Activated CD4-positive, alpha-beta T cell treated with anti-CD3 and anti-CD28 coated beads, Interleukin-2, amount 10 ng/mL, durations not matched to agents 24 days and 14 days (primary cell): ENCODE data around the gene CCL26. TPM values are rescaled to one million over a fixed set of nuclear protein-coding genes. Genes with fewer than 3 reads are reported as not detected.
"Not testable (repeated sequence)": the region's sequence is repeated elsewhere in the genome, so short reads cannot be mapped to it uniquely, and the experiment has no call there.

Source experiments
- DNase-seq: peaks from one replicate; pipeline ENCODE4 v3.0.0; 2022
- H3K27ac Mint-ChIP-seq: one replicate; pipeline ENCODE4 v1.8.0; 2022; ENCODE audit warnings: mild to moderate bottlenecking, mixed read lengths
- H3K27me3 Mint-ChIP-seq: one replicate; pipeline ENCODE4 v1.8.0; 2022; ENCODE audit warnings: mixed read lengths
- H3K36me3 Mint-ChIP-seq: one replicate; pipeline ENCODE4 v1.8.0; 2022; ENCODE audit warnings: low read depth, mild to moderate bottlenecking, mixed read lengths
- H3K4me1 Mint-ChIP-seq: one replicate; pipeline ENCODE4 v1.8.0; 2021; ENCODE audit warnings: mixed read lengths
- H3K4me3 Mint-ChIP-seq: one replicate; pipeline ENCODE4 v1.8.0; 2022; ENCODE audit warnings: mild to moderate bottlenecking, moderate library complexity, mixed read lengths
- H3K9me3 Mint-ChIP-seq: one replicate; pipeline ENCODE4 v1.8.0; 2021; ENCODE audit warnings: mixed read lengths
- intact Hi-C: fragments of 100-400 bp; cut with micrococcal nuclease; formaldehyde crosslinking; loops from one replicate; pipeline ENCODE4 v1.15.1; 2023
- total RNA-seq: library from RNA; stranded (reverse); gene quantifications from 2 replicates; pipeline ENCODE4 v1.2.3, GENCODE V29; 2022

CCL26 gene
- total RNA-seq, 1 donor from 2014 or later: not detected

DNA sequence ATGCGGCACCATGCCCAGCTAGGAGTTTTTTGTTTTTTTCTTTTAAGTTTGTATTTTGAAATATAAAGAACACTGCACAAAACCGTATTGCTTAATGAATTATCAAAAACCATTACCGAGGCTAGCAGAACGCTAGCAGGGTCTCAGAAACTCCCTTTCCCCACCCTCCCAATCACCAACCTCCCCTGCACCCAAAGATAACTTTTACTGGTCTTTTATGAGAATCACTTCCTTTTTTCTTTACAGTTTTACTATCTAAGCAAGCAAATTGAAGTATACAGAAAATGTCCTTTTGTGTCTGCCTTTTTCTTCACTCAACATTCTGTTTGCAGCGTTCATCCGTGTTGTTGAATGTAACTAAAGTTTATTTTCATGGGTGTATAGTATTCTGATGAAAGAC, 46.7 kb downstream of the CCL26 start:
- Mint-ChIP-seq H3K9me3 (no peaks in the 10 kb centered on the region), H3K36me3 (no peaks in the 10 kb centered on the region), H3K27me3 (no peaks in the 10 kb centered on the region), H3K4me3 (no peak overlapping the region), H3K27ac (no peak overlapping the region), H3K4me1 (peaks cover 8% of the 10 kb centered on the region)
- intact Hi-C loops: no loop called here
- DNase-seq: no peak

GRCh38 chr7:75723444-75723843, 48.6 kb downstream of the CCL26 start:
- Mint-ChIP-seq H3K36me3 (no peaks in the 10 kb centered on the region), H3K4me1 (peaks cover 7% of the 10 kb centered on the region), H3K27me3 (no peaks in the 10 kb centered on the region), H3K27ac (no peak overlapping the region), H3K9me3 (no peaks in the 10 kb centered on the region), H3K4me3 (no peak overlapping the region)
- intact Hi-C loops: no loop called here
- DNase-seq: no peak

DNA sequence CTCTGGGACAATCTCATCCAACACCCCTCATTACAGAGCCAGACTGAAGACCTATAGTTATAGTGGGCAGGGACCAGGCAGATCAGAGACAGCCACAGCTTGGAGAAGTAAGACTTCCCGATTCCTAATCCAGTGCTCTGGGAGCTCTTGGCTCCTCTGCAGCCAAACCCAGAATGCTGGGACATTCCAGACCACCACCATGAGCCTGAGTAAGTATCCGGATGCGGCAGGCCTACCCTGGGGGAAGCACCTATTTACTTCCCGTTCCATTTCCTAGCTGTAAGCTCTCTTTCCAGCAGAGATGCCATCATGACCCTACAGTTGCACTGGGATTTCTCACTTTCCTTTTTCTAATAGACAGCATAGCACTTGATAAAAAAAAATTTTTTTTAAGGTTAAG, 49.6 kb downstream of the CCL26 start:
- Mint-ChIP-seq H3K9me3 (no peaks in the 10 kb centered on the region), H3K4me3 (no peak overlapping the region), H3K4me1 (no peaks in the 10 kb centered on the region), H3K36me3 (no peaks in the 10 kb centered on the region), H3K27ac (no peak overlapping the region), H3K27me3 (no peaks in the 10 kb centered on the region)
- DNase-seq: no peak
- intact Hi-C loops: no loop called here

- H3K4me1 Mint-ChIP-seq: not testable (repeated sequence)
Measured at GRCh38 chr7:75721922-75722321, 50.1 kb downstream of the CCL26 start.

DNA sequence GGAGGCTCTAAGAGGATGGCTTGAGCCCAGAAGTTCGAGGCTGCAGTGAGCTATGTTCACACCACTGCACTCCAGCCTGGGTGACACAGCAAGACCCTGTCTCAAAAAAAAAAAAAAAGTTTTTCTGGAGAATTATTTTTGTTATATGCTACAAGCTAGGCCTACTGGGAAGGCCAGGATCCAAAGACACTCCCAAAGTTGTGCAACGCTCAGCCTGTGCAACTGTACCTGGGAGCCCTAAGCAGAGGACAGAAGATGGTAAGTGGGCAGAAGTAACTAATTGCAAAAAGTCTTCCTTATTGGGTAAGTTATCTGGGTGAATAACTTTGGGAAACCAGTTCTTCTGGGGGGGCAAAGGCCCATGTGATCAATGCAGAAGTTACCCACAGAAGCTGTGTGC, 50.6 kb downstream of the CCL26 start:
- Mint-ChIP-seq H3K4me1 (no peaks in the 10 kb centered on the region), H3K9me3 (no peaks in the 10 kb centered on the region), H3K27me3 (no peaks in the 10 kb centered on the region), H3K27ac (no peak overlapping the region), H3K4me3 (no peak overlapping the region), H3K36me3 (no peaks in the 10 kb centered on the region)
- intact Hi-C loops: no loop called here
- no peak for DNase-seq

More at GRCh38 chr7:75721922-75722321, 50.1 kb downstream of the CCL26 start:
- H3K27me3 Mint-ChIP-seq, H3K9me3 Mint-ChIP-seq, H3K4me3 Mint-ChIP-seq, H3K36me3 Mint-ChIP-seq, H3K27ac Mint-ChIP-seq, DNase-seq, intact Hi-C loops: not testable (repeated sequence)

DNA sequence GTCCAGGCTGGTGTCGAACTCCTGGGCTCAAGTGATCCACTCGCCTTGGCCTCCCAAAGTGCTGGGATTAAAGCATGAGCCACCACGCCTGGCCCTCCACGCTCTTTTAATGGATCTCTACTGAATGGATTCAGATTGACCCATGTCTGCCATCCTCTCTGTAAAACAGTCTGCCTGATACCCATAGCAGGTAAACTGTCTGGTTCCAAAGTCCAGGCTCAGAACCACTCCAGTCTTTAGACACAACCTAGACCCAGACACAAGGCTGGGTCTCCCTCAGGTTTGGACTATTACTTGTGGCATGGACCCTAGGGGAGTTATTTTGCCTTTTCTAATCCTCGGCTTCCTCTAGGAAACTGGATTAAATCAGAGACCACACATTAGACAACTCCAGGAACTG, 52.4 kb downstream of the CCL26 start:
- Mint-ChIP-seq H3K4me3 (no peak overlapping the region), H3K9me3 (no peaks in the 10 kb centered on the region), H3K4me1 (no peaks in the 10 kb centered on the region), H3K27me3 (no peaks in the 10 kb centered on the region), H3K36me3 (no peaks in the 10 kb centered on the region), H3K27ac (no peak overlapping the region)
- intact Hi-C loops: no loop called here
- DNase-seq: no peak

Other genes with a start within 250 kb of the CCL26 start
- 2.1 and 4.1 TPM in 2 replicates for gene HIP1, start 33.3 kb downstream of the CCL26 start, total RNA-seq
- gene CCL24, start 41.6 kb upstream of the CCL26 start, total RNA-seq: not detected in 2 replicates
- 48.4 and 49.2 TPM in 2 replicates for gene RHBDD2, start 106.8 kb upstream of the CCL26 start, total RNA-seq
- 69.4 and 75.0 TPM in 2 replicates for gene POR, start 142.9 kb upstream of the CCL26 start, total RNA-seq
- gene TMEM120A, start 222.4 kb upstream of the CCL26 start, total RNA-seq: 36.1 and 38.2 TPM in 2 replicates